ENCODE results near the gene NTRK3. TPM values are rescaled to one million over a fixed set of nuclear protein-coding genes. Genes with fewer than 3 reads are reported as not detected.

NTRK3 gene
- total RNA-seq, 2 experiments from 2014 or later: not detected

GRCh38 chr15:87962428-87962827 lies 294.1 kb downstream of the NTRK3 start:
- no peak for DNase-seq
- Mint-ChIP-seq H3K9me3 (no peaks in the 10 kb centered on the region), H3K27me3 (peaks cover 3% of the 10 kb centered on the region), H3K27ac (no peak overlapping the region), H3K4me1 (no peaks in the 10 kb centered on the region), H3K36me3 (ENCODE audit: low read depth) (no peaks in the 10 kb centered on the region), H3K4me3 (no peak overlapping the region)
- CTCF ChIA-PET: interaction anchor here (0.5 kb wide), 1 partner anchor 1421 kb away, joined by 3 read pairs; no protein-coding TSS in a partner anchor
- POLR2A ChIA-PET: no interaction called here

GRCh38 chr15:87961851-87962420 lies 294.6 kb downstream of the NTRK3 start:
- no peaks in the 10 kb centered on the region for H3K36me3 Mint-ChIP-seq (ENCODE audit: low read depth)
- H3K27ac Mint-ChIP-seq: no peak overlapping the region
- ChIA-PET CTCF (interaction anchor here (0.5 kb wide), 1 partner anchor 1420 kb away, joined by 3 read pairs; no protein-coding TSS in a partner anchor), POLR2A (no interaction called here)
- peaks cover 3% of the 10 kb centered on the region for H3K27me3 Mint-ChIP-seq
- no peak for DNase-seq
- H3K4me1 Mint-ChIP-seq: no peaks in the 10 kb centered on the region
- no peaks in the 10 kb centered on the region for H3K9me3 Mint-ChIP-seq
- H3K4me3 Mint-ChIP-seq: no peak overlapping the region

- H3K4me1 Mint-ChIP-seq: no peaks in the 10 kb centered on the region
- H3K27me3 Mint-ChIP-seq: peaks cover 3% of the 10 kb centered on the region
Measured at GRCh38 chr15:87959662-87960061, 296.9 kb downstream of the NTRK3 start.

DNA sequence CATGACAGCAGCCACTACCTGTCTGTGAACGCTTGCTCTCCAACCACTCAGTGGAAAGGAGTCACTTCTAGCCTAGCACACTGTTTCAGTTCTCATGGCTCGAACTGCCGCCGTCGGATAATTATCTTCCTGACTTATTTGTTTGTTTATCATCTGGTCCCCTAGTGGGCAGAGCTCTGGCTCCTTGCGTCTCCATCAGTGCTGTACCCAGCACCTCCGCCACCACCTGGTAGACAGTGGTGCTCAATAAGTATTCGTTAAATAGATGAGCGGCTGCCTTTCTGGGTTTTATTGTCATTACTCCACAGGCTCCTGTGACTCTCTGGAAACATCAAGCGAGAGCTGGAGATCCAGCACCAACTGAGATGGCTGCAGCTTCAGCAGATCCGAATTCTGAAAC lies 297.5 kb downstream of the NTRK3 start:
- H3K4me3 Mint-ChIP-seq: no peak overlapping the region
- no peaks in the 10 kb centered on the region for H3K4me1 Mint-ChIP-seq
- H3K36me3 Mint-ChIP-seq (ENCODE audit: low read depth): no peaks in the 10 kb centered on the region
- CTCF ChIA-PET: no interaction called here
- peaks cover 3% of the 10 kb centered on the region for H3K27me3 Mint-ChIP-seq
- no peak overlapping the region for H3K27ac Mint-ChIP-seq
- POLR2A ChIA-PET: no interaction called here
- H3K9me3 Mint-ChIP-seq: no peaks in the 10 kb centered on the region
- no peak for DNase-seq

More at GRCh38 chr15:87959662-87960061, 296.9 kb downstream of the NTRK3 start:
- Mint-ChIP-seq H3K9me3 (no peaks in the 10 kb centered on the region), H3K36me3 (ENCODE audit: low read depth) (no peaks in the 10 kb centered on the region), H3K27ac (no peak overlapping the region), H3K4me3 (no peak overlapping the region)
- ChIA-PET POLR2A (no interaction called here), CTCF (interaction anchor here (0.6 kb wide), 1 partner anchor 29 kb away, joined by 4 read pairs; no protein-coding TSS in a partner anchor)
- DNase-seq: no peak

GRCh38 chr15:87955284-87955909 lies 301.1 kb downstream of the NTRK3 start:
- POLR2A ChIA-PET: no interaction called here
- Mint-ChIP-seq H3K36me3 (ENCODE audit: low read depth) (no peaks in the 10 kb centered on the region), H3K4me1 (no peaks in the 10 kb centered on the region), H3K27me3 (no peaks in the 10 kb centered on the region), H3K4me3 (no peak overlapping the region), H3K9me3 (no peaks in the 10 kb centered on the region), H3K27ac (no peak overlapping the region)
- CTCF ChIA-PET: no interaction called here
- no peak for DNase-seq

- Mint-ChIP-seq H3K36me3 (ENCODE audit: low read depth) (no peaks in the 10 kb centered on the region), H3K27ac (no peak overlapping the region), H3K27me3 (no peaks in the 10 kb centered on the region), H3K4me1 (no peaks in the 10 kb centered on the region), H3K4me3 (no peak overlapping the region), H3K9me3 (no peaks in the 10 kb centered on the region)
- CTCF ChIA-PET: no interaction called here
- POLR2A ChIA-PET: no interaction called here
- no peak for DNase-seq
Measured at GRCh38 chr15:87954793-87955192, 301.7 kb downstream of the NTRK3 start.

DNA sequence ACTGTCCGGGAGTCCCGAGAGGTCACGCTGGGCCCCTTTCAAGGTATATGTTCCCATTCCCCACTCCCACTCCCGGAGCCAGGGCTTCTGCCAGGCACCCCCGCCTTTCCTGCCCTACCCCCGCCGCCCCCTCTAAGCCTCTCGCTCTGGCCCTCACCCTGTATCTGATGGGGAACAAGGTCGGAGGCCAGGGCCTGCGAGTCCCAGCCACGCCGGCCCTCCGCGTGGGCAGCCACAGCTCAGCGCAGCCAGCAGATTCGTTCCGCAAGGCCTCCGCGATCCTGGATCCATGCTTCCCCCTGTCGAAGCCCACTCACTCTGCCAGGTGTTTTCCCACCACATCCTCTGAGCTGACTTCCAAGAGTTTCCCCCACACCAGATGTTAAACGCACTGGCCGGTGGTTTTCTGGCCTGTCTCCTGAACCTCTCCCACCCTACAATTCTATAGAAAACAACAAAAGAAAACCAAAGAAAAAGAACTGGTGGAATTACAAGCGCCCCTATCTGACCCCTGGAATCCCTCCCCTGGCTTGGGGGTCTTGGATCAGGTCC lies 303.7 kb downstream of the NTRK3 start:
- DNase-seq: no peak
- Mint-ChIP-seq H3K4me1 (no peaks in the 10 kb centered on the region), H3K9me3 (no peaks in the 10 kb centered on the region), H3K36me3 (ENCODE audit: low read depth) (no peaks in the 10 kb centered on the region), H3K4me3 (no peak overlapping the region), H3K27ac (no peak overlapping the region), H3K27me3 (no peaks in the 10 kb centered on the region)
- ChIA-PET CTCF (no interaction called here), POLR2A (no interaction called here)

DNA sequence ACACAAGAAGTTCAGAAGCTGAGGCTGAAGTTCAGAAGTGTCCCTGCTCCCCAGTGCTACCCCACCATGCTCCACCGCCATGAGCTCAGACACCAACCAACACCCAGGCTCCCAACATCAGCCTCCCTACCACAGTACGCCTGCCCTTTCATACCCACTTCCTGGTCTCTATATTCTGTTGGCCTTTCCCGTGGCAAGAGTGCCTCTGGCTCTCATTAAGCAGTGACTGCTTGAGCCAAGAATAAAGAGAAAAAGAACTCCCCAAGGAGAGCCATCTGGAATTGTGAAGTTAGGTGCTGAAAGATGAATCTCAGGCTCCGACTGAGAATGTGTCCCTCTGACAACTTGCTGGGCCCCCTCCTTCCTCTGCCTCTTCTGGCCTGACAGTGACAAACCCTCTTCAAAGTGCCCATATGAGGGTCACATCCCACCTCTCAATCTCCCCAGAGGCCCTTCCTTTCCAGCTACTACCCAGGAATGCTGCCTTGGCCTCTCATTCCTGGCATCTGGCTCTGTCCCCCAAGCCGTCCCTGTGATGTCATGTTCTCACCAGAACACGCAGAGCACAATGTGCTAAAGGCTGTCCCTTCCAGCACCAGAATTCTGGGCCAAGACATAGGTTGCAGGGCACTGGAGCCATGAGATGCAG lies 306.8 kb downstream of the NTRK3 start:
- CTCF ChIA-PET: no interaction called here
- Mint-ChIP-seq H3K4me3 (no peak overlapping the region), H3K9me3 (no peaks in the 10 kb centered on the region), H3K4me1 (no peaks in the 10 kb centered on the region), H3K27ac (no peak overlapping the region), H3K27me3 (no peaks in the 10 kb centered on the region), H3K36me3 (ENCODE audit: low read depth) (no peaks in the 10 kb centered on the region)
- POLR2A ChIA-PET: no interaction called here
- no peak for DNase-seq

DNA sequence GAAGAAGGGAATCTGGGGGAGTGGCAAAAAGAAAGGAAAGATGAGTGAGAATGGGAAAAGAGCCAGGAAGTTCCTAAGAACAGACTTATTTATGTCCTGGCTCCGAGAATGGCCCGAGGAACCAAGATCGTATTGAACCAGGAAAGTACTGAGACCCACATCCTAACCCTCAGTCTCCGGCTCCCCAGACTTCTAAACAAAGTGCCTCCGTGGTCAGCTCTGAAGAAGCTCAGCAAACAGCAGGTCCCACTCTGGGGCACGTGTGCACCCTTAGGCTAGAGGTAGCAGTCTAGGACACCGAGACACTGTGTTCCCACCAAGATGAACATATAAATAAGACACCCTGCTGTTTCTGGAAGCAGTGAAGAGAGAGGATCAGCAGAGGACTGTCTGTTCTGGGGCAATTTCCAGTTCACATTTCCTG lies 307.4 kb downstream of the NTRK3 start:
- H3K9me3 Mint-ChIP-seq: no peaks in the 10 kb centered on the region
- H3K36me3 Mint-ChIP-seq (ENCODE audit: low read depth): no peaks in the 10 kb centered on the region
- CTCF ChIA-PET: no interaction called here
- H3K27me3 Mint-ChIP-seq: no peaks in the 10 kb centered on the region
- DNase-seq: no peak
- POLR2A ChIA-PET: no interaction called here
- no peak overlapping the region for H3K4me3 Mint-ChIP-seq
- no peak overlapping the region for H3K27ac Mint-ChIP-seq
- H3K4me1 Mint-ChIP-seq: no peaks in the 10 kb centered on the region

GRCh38 chr15:87947560-87947959 lies 309.0 kb downstream of the NTRK3 start:
- H3K27ac Mint-ChIP-seq: no peak overlapping the region
- H3K4me3 Mint-ChIP-seq: no peak overlapping the region
- H3K4me1 Mint-ChIP-seq: no peaks in the 10 kb centered on the region
- no peaks in the 10 kb centered on the region for H3K9me3 Mint-ChIP-seq
- POLR2A ChIA-PET: no interaction called here
- no peak for DNase-seq
- H3K27me3 Mint-ChIP-seq: no peaks in the 10 kb centered on the region
- H3K36me3 Mint-ChIP-seq (ENCODE audit: low read depth): no peaks in the 10 kb centered on the region
- CTCF ChIA-PET: no interaction called here

DNA sequence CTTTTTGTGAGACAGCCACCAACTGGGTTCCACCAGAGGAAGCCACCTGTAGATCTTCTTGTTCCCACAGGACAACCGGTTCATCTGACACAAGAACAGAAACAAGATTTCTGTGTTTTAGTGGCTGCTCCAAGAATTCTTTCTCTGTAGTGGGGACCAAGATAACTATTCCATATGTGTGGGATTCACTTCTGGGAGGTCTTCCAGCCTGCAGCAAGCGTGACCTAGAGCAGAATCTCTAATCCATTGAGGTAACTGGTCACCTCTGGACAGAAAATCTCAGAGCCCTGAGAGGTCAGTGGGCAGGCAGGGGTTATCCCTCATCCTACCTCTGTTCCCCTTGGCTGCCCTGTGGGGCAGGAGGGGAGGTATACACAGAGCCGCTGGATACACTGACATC lies 311.3 kb downstream of the NTRK3 start:
- DNase-seq: no peak
- POLR2A ChIA-PET: no interaction called here
- no peak overlapping the region for H3K27ac Mint-ChIP-seq
- H3K4me1 Mint-ChIP-seq: no peaks in the 10 kb centered on the region
- CTCF ChIA-PET: no interaction called here
- no peaks in the 10 kb centered on the region for H3K27me3 Mint-ChIP-seq
- no peaks in the 10 kb centered on the region for H3K36me3 Mint-ChIP-seq (ENCODE audit: low read depth)
- H3K9me3 Mint-ChIP-seq: no peaks in the 10 kb centered on the region
- no peak overlapping the region for H3K4me3 Mint-ChIP-seq

GRCh38 chr15:87944691-87945090 lies 311.8 kb downstream of the NTRK3 start:
- POLR2A ChIA-PET: no interaction called here
- Mint-ChIP-seq H3K27ac (no peak overlapping the region), H3K4me1 (no peaks in the 10 kb centered on the region), H3K36me3 (ENCODE audit: low read depth) (no peaks in the 10 kb centered on the region), H3K27me3 (no peaks in the 10 kb centered on the region), H3K4me3 (no peak overlapping the region), H3K9me3 (no peaks in the 10 kb centered on the region)
- no peak for DNase-seq
- CTCF ChIA-PET: no interaction called here

DNA sequence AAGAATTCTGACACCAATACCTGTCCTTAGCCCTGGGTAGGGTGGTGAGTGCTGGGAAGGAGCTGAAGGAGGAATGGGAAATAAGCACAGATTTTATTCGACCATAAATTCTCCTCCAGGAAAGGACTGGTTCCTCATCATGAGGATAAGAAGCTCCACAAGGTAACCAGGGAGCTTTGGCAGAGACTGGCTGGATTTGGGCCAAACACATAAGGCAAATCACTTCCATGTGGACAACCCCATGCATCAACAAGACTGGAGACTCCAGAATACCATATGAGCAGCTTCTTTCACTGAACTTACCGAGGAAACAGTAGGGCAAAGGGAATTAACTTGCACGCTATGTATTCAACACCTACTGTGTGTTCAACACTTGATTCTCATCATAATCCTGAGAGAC lies 312.5 kb downstream of the NTRK3 start:
- H3K9me3 Mint-ChIP-seq: no peaks in the 10 kb centered on the region
- no peak for DNase-seq
- no peaks in the 10 kb centered on the region for H3K4me1 Mint-ChIP-seq
- H3K36me3 Mint-ChIP-seq (ENCODE audit: low read depth): no peaks in the 10 kb centered on the region
- no peak overlapping the region for H3K27ac Mint-ChIP-seq
- CTCF ChIA-PET: no interaction called here
- POLR2A ChIA-PET: no interaction called here
- no peaks in the 10 kb centered on the region for H3K27me3 Mint-ChIP-seq
- no peak overlapping the region for H3K4me3 Mint-ChIP-seq
